Measurements from ENCODE around the gene CDKN1A. TPM values are rescaled to one million over a fixed set of nuclear protein-coding genes. Genes with fewer than 3 reads are reported as not detected.

The CDKN1A gene
- total RNA-seq = 100 to 1,000 TPM in 1 of 2 donors, 10 to 100 TPM in 1; 58.8 to 115 TPM

DNA sequence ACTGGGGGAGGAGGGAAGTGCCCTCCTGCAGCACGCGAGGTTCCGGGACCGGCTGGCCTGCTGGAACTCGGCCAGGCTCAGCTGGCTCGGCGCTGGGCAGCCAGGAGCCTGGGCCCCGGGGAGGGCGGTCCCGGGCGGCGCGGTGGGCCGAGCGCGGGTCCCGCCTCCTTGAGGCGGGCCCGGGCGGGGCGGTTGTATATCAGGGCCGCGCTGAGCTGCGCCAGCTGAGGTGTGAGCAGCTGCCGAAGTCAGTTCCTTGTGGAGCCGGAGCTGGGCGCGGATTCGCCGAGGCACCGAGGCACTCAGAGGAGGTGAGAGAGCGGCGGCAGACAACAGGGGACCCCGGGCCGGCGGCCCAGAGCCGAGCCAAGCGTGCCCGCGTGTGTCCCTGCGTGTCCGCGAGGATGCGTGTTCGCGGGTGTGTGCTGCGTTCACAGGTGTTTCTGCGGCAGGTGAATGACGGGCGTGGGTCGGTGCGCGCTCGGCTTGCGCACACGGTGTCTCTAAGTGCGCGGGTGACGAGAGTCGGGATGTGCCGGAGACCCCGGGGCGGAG lies at the start of gene CDKN1A:
Gene CDKN1A, plus strand, starts transcription at position 227 of the 555 bp plus-strand sequence. CDS start 5,388 bp downstream, outside the sequence.

DNA sequence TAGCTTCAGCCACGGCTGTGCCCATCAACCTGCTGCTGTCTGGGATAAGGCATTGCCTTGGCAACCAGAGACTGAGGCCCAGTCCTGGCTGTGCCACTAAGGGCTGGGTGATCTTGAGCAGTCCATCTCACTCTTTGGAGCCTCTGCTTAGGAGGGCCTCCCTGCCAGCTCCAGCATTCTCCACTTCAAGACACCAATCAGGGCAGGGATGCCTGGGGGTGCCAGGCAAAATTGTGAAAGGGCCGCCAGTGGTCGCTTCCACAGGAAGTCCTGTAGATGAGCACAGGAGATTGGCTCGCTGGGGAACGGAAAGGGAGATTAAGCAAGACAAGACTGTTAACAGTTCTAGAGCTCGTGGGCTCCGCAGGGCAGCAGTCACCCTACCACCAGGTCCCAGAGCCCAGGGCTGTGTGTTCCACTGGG lies 19.0 kb downstream of the CDKN1A start, which contains the start of gene RAB44:
Gene RAB44, plus strand, starts transcription at position 346 of the 423 bp plus-strand sequence. CDS start 6,410 bp downstream, outside the sequence.

Small RNAs within 50 kb of the gene (small RNA-seq; reads per million reads assigned to genes)
- gene RF00019 (0 reads per million in 2 donors), gene RNU1-88P (61.6 to 138 reads per million in 2 donors)

Other genes starting within 250 kb of the CDKN1A start
- gene PXT1, start 235.9 kb upstream of the CDKN1A start, total RNA-seq = under 1 TPM; 0.33 to 0.69 TPM
- 100 to 1,000 TPM in 1 of 2 donors, 10 to 100 TPM in 1; 89.1 to 126 TPM for gene KCTD20, start 235.7 kb upstream of the CDKN1A start, total RNA-seq
- 10 to 100 TPM; 16.2 to 17.6 TPM for gene STK38, start 131.2 kb upstream of the CDKN1A start, total RNA-seq
- gene SRSF3, start 84.4 kb upstream of the CDKN1A start, total RNA-seq = 100 to 1,000 TPM; 219 to 346 TPM
- not detected for gene RAB44, start 19.1 kb downstream of the CDKN1A start, total RNA-seq
- under 1 TPM; under 0.01 TPM for gene CPNE5, start 160.7 kb downstream of the CDKN1A start, total RNA-seq
- gene PPIL1, start 196.1 kb downstream of the CDKN1A start, total RNA-seq = 10 to 100 TPM; 25.1 to 43.0 TPM
- 10 to 100 TPM; 29.3 to 38.5 TPM for gene C6orf89, start 207.2 kb downstream of the CDKN1A start, total RNA-seq

Measured in melanocyte of skin (primary cell).